Peyer's patch (tissue), 4 donors: Measurements from ENCODE around the gene CTNNA2. TPM values are rescaled to one million over a fixed set of nuclear protein-coding genes. Genes with fewer than 3 reads are reported as not detected.

Experiments
- DNase-seq, 3 donors: peaks; one replicate each; pipeline ENCODE4 v3.0.0-alpha.2; 2017 to 2019
- H3K27ac ChIP-seq, 4 donors: fragments of 200-600 bp; sonication (generic); one replicate each; pipeline ENCODE4 v1.5.1; 2016 to 2019
- H3K27me3 ChIP-seq, 2 donors: fragments of 200-600 bp; sonication (generic); one replicate each; pipeline ENCODE4 v1.5.1; 2019
- H3K36me3 ChIP-seq, 3 donors: fragments of 200-600 bp; sonication (generic); one replicate each; pipeline ENCODE4 v1.5.1; 2016 to 2019
- H3K4me1 ChIP-seq, 4 donors: fragments of 200-600 bp; sonication (generic); one replicate each; pipeline ENCODE4 v1.5.1; 2016 to 2019
- H3K4me3 ChIP-seq, 4 donors: fragments of 200-600 bp; sonication (generic); 1 replicate in 3 of 4; 2 replicates in 1 of 4; pipeline ENCODE4 v1.5.1; 2016 to 2019; ENCODE audit warnings: mild to moderate bottlenecking in 1 of 4
- H3K9me3 ChIP-seq, 4 donors: fragments of 200-600 bp; sonication (generic); one replicate each; pipeline ENCODE4 v1.5.1; 2016 to 2019; ENCODE audit warnings: mild to moderate bottlenecking in 1 of 4
- CTCF ChIP-seq, 6 experiments: fragments of 450-650 bp in 4 of 6; fragments of 200-600 bp in 2 of 6; sonication (generic) in 1 of 6; IDR thresholded peaks; one replicate each; pipeline ENCODE4 v1.5.1; 2017 to 2019; ENCODE audit warnings: antibody characterized with exemption in 6 of 6, mild to moderate bottlenecking in 3 of 6, moderate library complexity in 1 of 6
- POLR2A ChIP-seq, 2 donors: fragments of 450-650 bp; IDR thresholded peaks; one replicate each; pipeline ENCODE4 v1.5.1; 2017; ENCODE audit warnings: antibody characterized with exemption in 2 of 2, mild to moderate bottlenecking in 2 of 2, moderate library complexity in 2 of 2
- total RNA-seq, 4 donors: library from RNA; depleted of rRNA; stranded (reverse); fragments of >200 nt; gene quantifications; one replicate each; pipeline ENCODE4 v1.1.0, GENCODE V29; 2016

Gene CTNNA2
- total RNA-seq, 4 donors from 2014 or later: 0.67 to 5.3 (median 0.88) TPM; not detected in 1

- TF ChIP-seq POLR2A (IDR thresholded peaks at IDR 0.05) (no peak), CTCF (IDR thresholded peaks at IDR 0.05) (no peak)
- no peaks in the 10 kb centered on the region for H3K9me3 ChIP-seq
- H3K27me3 ChIP-seq: no peaks in the 10 kb centered on the region
- no peaks in the 10 kb centered on the region for H3K36me3 ChIP-seq
- H3K4me3 ChIP-seq: no peak overlapping the region
- DNase-seq: no peak
- H3K4me1 ChIP-seq: no peaks in the 10 kb centered on the region
- H3K27ac ChIP-seq: no peak overlapping the region
These were observed 204.6 kb downstream of the CTNNA2 start for GRCh38 chr2:79717364-79718007.

GRCh38 chr2:79721061-79721460 is 208.2 kb downstream of the CTNNA2 start:
- no peaks in the 10 kb centered on the region for H3K4me1 ChIP-seq
- no peak overlapping the region for H3K4me3 ChIP-seq
- no peaks in the 10 kb centered on the region for H3K9me3 ChIP-seq
- no peaks in the 10 kb centered on the region for H3K27me3 ChIP-seq
- H3K27ac ChIP-seq: no peak overlapping the region
- no peak for DNase-seq
- H3K36me3 ChIP-seq: no peaks in the 10 kb centered on the region
- TF ChIP-seq CTCF (IDR thresholded peaks at IDR 0.05) (no peak), POLR2A (IDR thresholded peaks at IDR 0.05) (no peak)

GRCh38 chr2:79721966-79722365 is 209.1 kb downstream of the CTNNA2 start:
- no peak for TF ChIP-seq CTCF (IDR thresholded peaks at IDR 0.05)
- no peak for TF ChIP-seq POLR2A (IDR thresholded peaks at IDR 0.05)
- H3K9me3 ChIP-seq: no peaks in the 10 kb centered on the region
- H3K4me1 ChIP-seq: no peaks in the 10 kb centered on the region
- DNase-seq: no peak
- no peak overlapping the region for H3K4me3 ChIP-seq
- H3K27me3 ChIP-seq: no peaks in the 10 kb centered on the region
- no peaks in the 10 kb centered on the region for H3K36me3 ChIP-seq
- no peak overlapping the region for H3K27ac ChIP-seq

GRCh38 chr2:79723830-79724229 is 211.0 kb downstream of the CTNNA2 start:
- Histone ChIP-seq H3K27ac (no peak overlapping the region), H3K9me3 (no peaks in the 10 kb centered on the region), H3K36me3 (no peaks in the 10 kb centered on the region), H3K4me1 (no peaks in the 10 kb centered on the region), H3K4me3 (no peak overlapping the region), H3K27me3 (no peaks in the 10 kb centered on the region)
- DNase-seq: no peak
- TF ChIP-seq CTCF (IDR thresholded peaks at IDR 0.05) (no peak), POLR2A (IDR thresholded peaks at IDR 0.05) (no peak)

- Histone ChIP-seq H3K27ac (no peak overlapping the region), H3K36me3 (no peaks in the 10 kb centered on the region), H3K27me3 (no peaks in the 10 kb centered on the region), H3K4me1 (no peaks in the 10 kb centered on the region), H3K9me3 (no peaks in the 10 kb centered on the region), H3K4me3 (no peak overlapping the region)
- no peak for DNase-seq
- TF ChIP-seq CTCF (IDR thresholded peaks at IDR 0.05) (no peak), POLR2A (IDR thresholded peaks at IDR 0.05) (no peak)
These were observed 216.7 kb downstream of the CTNNA2 start for GRCh38 chr2:79729532-79729931.

- Histone ChIP-seq H3K27me3 (no peaks in the 10 kb centered on the region), H3K27ac (no peak overlapping the region), H3K4me1 (no peaks in the 10 kb centered on the region), H3K9me3 (no peaks in the 10 kb centered on the region), H3K36me3 (no peaks in the 10 kb centered on the region), H3K4me3 (no peak overlapping the region)
- TF ChIP-seq CTCF (IDR thresholded peaks at IDR 0.05): no peak
- TF ChIP-seq POLR2A (IDR thresholded peaks at IDR 0.05): no peak
- no peak for DNase-seq
These were observed 221.7 kb downstream of the CTNNA2 start for GRCh38 chr2:79734518-79734917.
